HepG2 (cell line): ENCODE measurements around the gene TEX9. TPM values are rescaled to one million over a fixed set of nuclear protein-coding genes. Genes with fewer than 3 reads are reported as not detected.

Experiments
- DMTF1 ChIP-seq: sonication (generic); formaldehyde crosslinking; IDR thresholded peaks from 2 replicates; pipeline ENCODE4 v1.4.0; 2020; ENCODE audit warnings: mild to moderate bottlenecking, missing genetic modification reagents
- RXRA ChIP-seq: sonication (generic); formaldehyde crosslinking; IDR thresholded peaks from 2 replicates; pipeline ENCODE4 v1.5.1; 2020; ENCODE audit warnings: missing genetic modification reagents
- ZBTB39 ChIP-seq: sonication (generic); formaldehyde crosslinking; IDR thresholded peaks from 2 replicates; pipeline ENCODE4 v1.5.0; 2020; ENCODE audit warnings: missing genetic modification reagents
- polyA plus RNA-seq, 8 experiments: library from polyadenylated mRNA; depleted of rRNA in 3 of 8; stranded (reverse) in 7 of 8; unstranded in 1 of 8; fragments of >200 nt; fragmentation: Illumina TruSeq in 4 of 8; extraction: Trizol in 4 of 8; gene quantifications; 2 replicates each; pipeline versions ENCODE4 v1.2.1 to v1.2.3, GENCODE V29; 2011 to 2016; ENCODE audit warnings: low read depth in 4 of 8, missing spikeins in 1 of 8, mixed read lengths in 1 of 8; ENCODE audit not compliant: insufficient read depth in 1 of 8
- total RNA-seq, 5 experiments: library from RNA; depleted of rRNA; stranded (reverse); fragments of >200 nt; fragmentation: Illumina TruSeq; extraction: Trizol; gene quantifications; 2 replicates each; pipeline ENCODE4 v1.2.3, GENCODE V29; 2016; ENCODE audit warnings: low read depth in 1 of 5
- TF ChIP-seq, protein P1 (sequence below), 2 experiments: sonication (generic) in 1 of 2; formaldehyde crosslinking in 1 of 2; IDR thresholded peaks; 2 replicates each; pipeline versions ENCODE4 v1.6.1 to v1.9.0; 2014 to 2022; ENCODE audit warnings: antibody characterized with exemption in 1 of 2, borderline replicate concordance in 1 of 2, inconsistent platforms in 1 of 2, low read depth in 1 of 2, missing genetic modification reagents in 1 of 2

TEX9 gene
- total and polyA plus RNA-seq, 2 of the 13 experiments (the other 11 are each of a cell fraction or from before 2014, with no cell fraction given), result 0.82 to 6.9 TPM

GRCh38 chr15:56339594-56339993 lies 25.6 kb upstream of the TEX9 start (continued):
- TF ChIP-seq, protein P1, sequence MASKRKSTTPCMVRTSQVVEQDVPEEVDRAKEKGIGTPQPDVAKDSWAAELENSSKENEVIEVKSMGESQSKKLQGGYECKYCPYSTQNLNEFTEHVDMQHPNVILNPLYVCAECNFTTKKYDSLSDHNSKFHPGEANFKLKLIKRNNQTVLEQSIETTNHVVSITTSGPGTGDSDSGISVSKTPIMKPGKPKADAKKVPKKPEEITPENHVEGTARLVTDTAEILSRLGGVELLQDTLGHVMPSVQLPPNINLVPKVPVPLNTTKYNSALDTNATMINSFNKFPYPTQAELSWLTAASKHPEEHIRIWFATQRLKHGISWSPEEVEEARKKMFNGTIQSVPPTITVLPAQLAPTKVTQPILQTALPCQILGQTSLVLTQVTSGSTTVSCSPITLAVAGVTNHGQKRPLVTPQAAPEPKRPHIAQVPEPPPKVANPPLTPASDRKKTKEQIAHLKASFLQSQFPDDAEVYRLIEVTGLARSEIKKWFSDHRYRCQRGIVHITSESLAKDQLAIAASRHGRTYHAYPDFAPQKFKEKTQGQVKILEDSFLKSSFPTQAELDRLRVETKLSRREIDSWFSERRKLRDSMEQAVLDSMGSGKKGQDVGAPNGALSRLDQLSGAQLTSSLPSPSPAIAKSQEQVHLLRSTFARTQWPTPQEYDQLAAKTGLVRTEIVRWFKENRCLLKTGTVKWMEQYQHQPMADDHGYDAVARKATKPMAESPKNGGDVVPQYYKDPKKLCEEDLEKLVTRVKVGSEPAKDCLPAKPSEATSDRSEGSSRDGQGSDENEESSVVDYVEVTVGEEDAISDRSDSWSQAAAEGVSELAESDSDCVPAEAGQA (IDR thresholded peaks at IDR 0.05; ENCODE audit: low read depth), result no peak
- TF ChIP-seq, protein P1 (CRISPR knock-in tag; IDR thresholded peaks at IDR 0.05; ENCODE audit: borderline replicate concordance), result no peak
- TF ChIP-seq ZBTB39 (CRISPR knock-in tag) (no peak), RXRA (CRISPR knock-in tag) (no peak), DMTF1 (CRISPR knock-in tag) (no peak)
